Hepatocyte (in vitro differentiated cells): ENCODE data around the gene APOB.

Experiments
- EZH2 ChIP-seq: fragments of 200-600 bp; sonication (generic); IDR thresholded peaks from 2 replicates; pipeline ENCODE4 v1.6.1; 2016; ENCODE audit warnings: antibody characterized with exemption, mild to moderate bottlenecking, borderline replicate concordance
- EZH2phosphoT487 ChIP-seq: fragments of 200-600 bp; sonication (generic); IDR thresholded peaks from one replicate; pipeline ENCODE4 v1.6.1; 2018; ENCODE audit warnings: antibody characterized with exemption, mild to moderate bottlenecking, low read depth, moderate library complexity; ENCODE audit not compliant: unreplicated experiment, severe bottlenecking
- TF ChIP-seq, protein P1 (sequence below): fragments of 200-600 bp; sonication (generic); IDR thresholded peaks from 2 replicates; pipeline ENCODE4 v1.5.1; 2016; ENCODE audit warnings: antibody characterized with exemption, mild to moderate bottlenecking; ENCODE audit not compliant: poor library complexity

DNA sequence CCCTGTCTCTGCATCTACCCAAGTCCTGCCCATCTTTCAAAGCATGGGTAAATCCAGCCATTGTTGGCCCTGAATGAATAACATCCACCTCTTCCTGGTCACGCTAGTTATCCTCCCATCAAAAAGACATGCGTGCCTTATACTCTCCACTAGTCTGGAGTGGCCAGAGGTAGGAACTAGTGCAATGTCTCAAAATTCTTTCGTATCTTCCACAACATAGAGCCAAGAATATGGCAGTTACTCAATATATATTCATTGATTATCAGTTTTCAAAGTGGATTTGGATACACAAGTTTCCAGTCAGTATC is 8.9 kb downstream of the APOB start:
- TF ChIP-seq, protein P1, sequence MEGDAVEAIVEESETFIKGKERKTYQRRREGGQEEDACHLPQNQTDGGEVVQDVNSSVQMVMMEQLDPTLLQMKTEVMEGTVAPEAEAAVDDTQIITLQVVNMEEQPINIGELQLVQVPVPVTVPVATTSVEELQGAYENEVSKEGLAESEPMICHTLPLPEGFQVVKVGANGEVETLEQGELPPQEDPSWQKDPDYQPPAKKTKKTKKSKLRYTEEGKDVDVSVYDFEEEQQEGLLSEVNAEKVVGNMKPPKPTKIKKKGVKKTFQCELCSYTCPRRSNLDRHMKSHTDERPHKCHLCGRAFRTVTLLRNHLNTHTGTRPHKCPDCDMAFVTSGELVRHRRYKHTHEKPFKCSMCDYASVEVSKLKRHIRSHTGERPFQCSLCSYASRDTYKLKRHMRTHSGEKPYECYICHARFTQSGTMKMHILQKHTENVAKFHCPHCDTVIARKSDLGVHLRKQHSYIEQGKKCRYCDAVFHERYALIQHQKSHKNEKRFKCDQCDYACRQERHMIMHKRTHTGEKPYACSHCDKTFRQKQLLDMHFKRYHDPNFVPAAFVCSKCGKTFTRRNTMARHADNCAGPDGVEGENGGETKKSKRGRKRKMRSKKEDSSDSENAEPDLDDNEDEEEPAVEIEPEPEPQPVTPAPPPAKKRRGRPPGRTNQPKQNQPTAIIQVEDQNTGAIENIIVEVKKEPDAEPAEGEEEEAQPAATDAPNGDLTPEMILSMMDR = no peak
- TF ChIP-seq EZH2 (no peak), EZH2phosphoT487 (no peak)
